Endothelial cell of umbilical vein (primary cell): ENCODE measurements around the gene BMPR1B. TPM values are rescaled to one million over a fixed set of nuclear protein-coding genes. Genes with fewer than 3 reads are reported as not detected.

Experiments used
- BruUV-seq: library from RNA; stranded (reverse); fragments of 400-500 nt; replicated peaks from 2 replicates; lab custom pipeline; 2021; lab: Mats Ljungman, UMichigan
- CTCF ChIA-PET: fragments of 300-600, 350-600 bp; sonication (Branson Sonifier 250); formaldehyde crosslinking; loops from one replicate; lab custom pipeline; 2021; ENCODE audit warnings: antibody characterized with exemption, inconsistent platforms; lab: Charles Lee
- POLR2A ChIA-PET: fragments of 300-600, 350-600 bp; sonication (Branson Sonifier 250); formaldehyde crosslinking; loops from one replicate; lab custom pipeline; 2021; ENCODE audit warnings: antibody characterized with exemption, inconsistent platforms; lab: Charles Lee
- DNase-seq: peaks from one replicate; pipeline ENCODE4 v3.0.0-alpha.2; 2011; ENCODE audit warnings: low read depth, low spot score
- FAIRE-seq: peaks from 2 replicates; lab custom pipeline; 2011; peaks lifted over from hg19 to GRCh38; lab: Jason Lieb, UNC
- H2AFZ ChIP-seq: 2 replicates; pipeline ENCODE4 v1.6.0; 2012; ENCODE audit warnings: low read depth, low read length, control low read depth, inconsistent platforms
- H3K27ac ChIP-seq: 2 replicates; pipeline ENCODE4 v1.5.1; 2011; ENCODE audit warnings: low read depth, mild to moderate bottlenecking, control low read depth, low read length, moderate library complexity; ENCODE audit not compliant: insufficient read depth
- H3K27me3 ChIP-seq, 2 experiments: 2 replicates each; pipeline versions ENCODE4 v1.6.0 to v1.6.1; 2011; ENCODE audit warnings: low read length in 2 of 2, mixed read lengths in 1 of 2; ENCODE audit not compliant: control insufficient read depth in 2 of 2, insufficient read depth in 2 of 2
- H3K36me3 ChIP-seq, 2 experiments: 2 replicates in 1 of 2; 3 replicates in 1 of 2; pipeline ENCODE4 v1.5.1; 2011; ENCODE audit warnings: low read length in 2 of 2, mild to moderate bottlenecking in 1 of 2, moderate library complexity in 1 of 2; ENCODE audit not compliant: control insufficient read depth in 2 of 2, insufficient read depth in 2 of 2; ENCODE audit errors: extremely low read depth in 1 of 2
- H3K4me1 ChIP-seq: 3 replicates; pipeline ENCODE4 v1.5.1; 2011; ENCODE audit warnings: mild to moderate bottlenecking, low read length; ENCODE audit not compliant: control insufficient read depth, insufficient read depth; ENCODE audit errors: extremely low read depth
- H3K4me2 ChIP-seq: 2 replicates; pipeline ENCODE4 v1.6.1; 2011; ENCODE audit warnings: low read length, control low read depth, mixed read lengths; ENCODE audit not compliant: insufficient read depth
- H3K4me3 ChIP-seq, 3 experiments: fragments of 200-600 bp in 1 of 3; sonication (generic), shearing (Covaris generic) in 1 of 3; replicated peaks in 1 of 3; 2 replicates each; pipeline ENCODE4 v1.5.1; 2011 to 2016; ENCODE audit warnings: control low read depth in 3 of 3, low read length in 3 of 3, mild to moderate bottlenecking in 2 of 3, inconsistent platforms in 1 of 3, low read depth in 1 of 3, moderate library complexity in 1 of 3; ENCODE audit not compliant: insufficient read depth in 1 of 3
- H3K79me2 ChIP-seq: 2 replicates; pipeline ENCODE4 v1.6.0; 2012; ENCODE audit warnings: low read length, inconsistent platforms; ENCODE audit not compliant: control insufficient read depth, insufficient read depth
- H3K9ac ChIP-seq: replicated peaks from 2 replicates; pipeline ENCODE3; 2011; ENCODE audit warnings: low read length, control low read depth; ENCODE audit not compliant: insufficient read depth; ENCODE audit errors: extremely low read depth
- H3K9me1 ChIP-seq: replicated peaks from 3 replicates; pipeline ENCODE4 v1.6.0; 2011; ENCODE audit warnings: mild to moderate bottlenecking, low read length; ENCODE audit not compliant: control insufficient read depth, insufficient read depth; ENCODE audit errors: extremely low read depth
- H3K9me3 ChIP-seq: replicated peaks from 2 replicates; pipeline ENCODE4 v1.5.1; 2012; ENCODE audit warnings: low read length, inconsistent platforms; ENCODE audit not compliant: control insufficient read depth, insufficient read depth
- H4K20me1 ChIP-seq: replicated peaks from 2 replicates; pipeline ENCODE3; 2011; ENCODE audit warnings: mild to moderate bottlenecking, low read length; ENCODE audit not compliant: control insufficient read depth, insufficient read depth; ENCODE audit errors: extremely low read depth
- EZH2 ChIP-seq: IDR thresholded peaks from 2 replicates; pipeline ENCODE4 v1.6.1; 2012; ENCODE audit warnings: borderline replicate concordance, low read depth, mild to moderate bottlenecking, moderate library complexity, low read length, inconsistent platforms; ENCODE audit not compliant: severe bottlenecking
- FOS ChIP-seq: IDR thresholded peaks from 2 replicates; pipeline ENCODE4 v1.6.1; 2011; ENCODE audit warnings: mild to moderate bottlenecking, low read length, moderate library complexity, borderline replicate concordance; ENCODE audit not compliant: insufficient read depth
- GATA2 ChIP-seq: IDR thresholded peaks from 2 replicates; pipeline ENCODE4 v1.7.0; 2011; ENCODE audit warnings: low read depth, mild to moderate bottlenecking, moderate library complexity, mixed read lengths, low read length; ENCODE audit not compliant: insufficient read length, insufficient read depth
- JUN ChIP-seq: IDR thresholded peaks from 2 replicates; pipeline ENCODE4 v1.6.1; 2011; ENCODE audit warnings: borderline replicate concordance, low read depth; ENCODE audit not compliant: insufficient read length, insufficient read depth
- MYC ChIP-seq: IDR thresholded peaks from one replicate; pipeline ENCODE4 v1.6.1; 2011; ENCODE audit warnings: mild to moderate bottlenecking, low read depth, low read length
- POLR2A ChIP-seq: IDR thresholded peaks from 2 replicates; pipeline ENCODE4 v1.6.1; 2012; ENCODE audit warnings: low read depth, mild to moderate bottlenecking, control low read depth, low read length
- POLR2AphosphoS5 ChIP-seq: IDR thresholded peaks from 2 replicates; pipeline ENCODE4 v1.6.1; 2012; ENCODE audit warnings: low read depth, mild to moderate bottlenecking, control low read depth, low read length, moderate library complexity; ENCODE audit not compliant: insufficient read depth
- dilution Hi-C: fragments of 300-500 bp; cut with MboI; formaldehyde crosslinking; loops from one replicate; pipeline ENCODE4 v1.15.0; 2019; ENCODE audit warnings: low sequenced_read_pairs; ENCODE audit not compliant: extremely low pct_ligation_motif_present
- intact Hi-C: fragments of 100-400 bp; cut with micrococcal nuclease; formaldehyde crosslinking; loops from one replicate; pipeline ENCODE4 v1.10.0; 2022
- polyA plus RNA-seq, 4 experiments: library from polyadenylated mRNA; depleted of rRNA in 3 of 4; stranded (reverse) in 3 of 4; unstranded in 1 of 4; fragments of >200 nt; gene quantifications; 2 replicates each; pipeline versions ENCODE4 v1.2.1 to v1.2.3, GENCODE V29; 2011 to 2012; ENCODE audit warnings: missing spikeins in 1 of 4
- total RNA-seq: library from RNA; stranded (reverse); gene quantifications from 2 replicates; pipeline ENCODE4 v1.2.3, GENCODE V29; 2021
- TF ChIP-seq, protein P1 (sequence below): IDR thresholded peaks from 2 replicates; pipeline ENCODE4 v1.6.1; 2011; ENCODE audit not compliant: insufficient read depth, insufficient read length
- TF ChIP-seq, protein P2 (sequence below), 2 donors: IDR thresholded peaks; 1 replicate in 1 of 2; 2 replicates in 1 of 2; pipeline ENCODE4 v1.5.1; 2011; ENCODE audit warnings: low read length in 2 of 2, mild to moderate bottlenecking in 2 of 2, moderate library complexity in 2 of 2, control low read depth in 1 of 2, inconsistent platforms in 1 of 2, low read depth in 1 of 2; ENCODE audit not compliant: insufficient read depth in 1 of 2; ENCODE audit errors: extremely low read depth in 1 of 2

Gene BMPR1B
- total and polyA plus RNA-seq, 2 donors (not counting 3 experiments of a cell fraction or from before 2014, with no cell fraction given) = 0.28 to 2.1 TPM

DNA sequence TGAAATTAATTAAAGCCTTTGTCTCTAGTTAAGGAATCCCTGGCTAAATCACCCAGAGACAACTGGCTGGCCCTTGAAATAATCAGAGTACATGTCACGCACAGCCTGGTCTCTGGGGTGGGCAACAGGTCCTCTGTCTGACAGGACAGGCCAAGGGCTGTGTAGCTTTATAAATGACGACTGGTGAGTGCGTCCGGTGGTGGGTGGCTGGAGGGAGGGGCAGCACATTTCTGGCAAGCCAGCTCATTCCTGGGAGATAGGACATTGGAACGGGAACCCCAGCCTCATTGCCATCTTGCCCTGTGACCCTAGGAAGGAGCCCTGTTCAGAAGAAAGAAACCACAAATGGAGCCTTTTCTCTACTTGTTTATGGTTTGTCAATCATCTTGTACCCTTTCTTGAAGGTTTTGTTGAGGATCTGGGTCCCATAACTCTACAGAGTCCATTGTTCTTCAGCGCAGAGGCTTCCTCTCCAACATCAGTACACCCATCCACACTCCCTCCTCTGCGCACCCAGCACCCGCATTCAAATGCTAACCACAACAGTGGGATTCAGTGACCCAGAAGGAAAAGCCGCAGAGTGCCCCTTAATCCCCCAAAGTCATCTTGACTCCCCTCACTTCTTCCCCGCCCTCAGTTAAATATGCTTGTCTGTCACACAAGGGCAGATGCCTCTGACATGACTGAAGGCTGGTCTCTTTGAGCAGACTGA is 422.9 kb downstream of the BMPR1B start:
- Histone ChIP-seq H4K20me1 (no peaks in the 10 kb centered on the region), H3K9me3 (no peaks in the 10 kb centered on the region), H3K4me1 (no peaks in the 10 kb centered on the region), H2AFZ (no peak overlapping the region), H3K79me2 (no peaks in the 10 kb centered on the region), H3K36me3 (no peaks in the 10 kb centered on the region), H3K9me1 (no peaks in the 10 kb centered on the region), H3K27me3 (no peaks in the 10 kb centered on the region), H3K4me3 (no peak overlapping the region), H3K27ac (no peak overlapping the region), H3K9ac (no peak overlapping the region), H3K4me2 (no peak overlapping the region)
- BruUV-seq = no TSS peak
- FAIRE-seq (no peak), DNase-seq (no peak)
- TF ChIP-seq JUN (no peak), POLR2AphosphoS5 (no peak), EZH2 (no peak), FOS (no peak), MYC (no peak), GATA2 (no peak), POLR2A (no peak)
- TF ChIP-seq, protein P1, sequence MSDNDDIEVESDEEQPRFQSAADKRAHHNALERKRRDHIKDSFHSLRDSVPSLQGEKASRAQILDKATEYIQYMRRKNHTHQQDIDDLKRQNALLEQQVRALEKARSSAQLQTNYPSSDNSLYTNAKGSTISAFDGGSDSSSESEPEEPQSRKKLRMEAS = no peak
- TF ChIP-seq, protein P2, sequence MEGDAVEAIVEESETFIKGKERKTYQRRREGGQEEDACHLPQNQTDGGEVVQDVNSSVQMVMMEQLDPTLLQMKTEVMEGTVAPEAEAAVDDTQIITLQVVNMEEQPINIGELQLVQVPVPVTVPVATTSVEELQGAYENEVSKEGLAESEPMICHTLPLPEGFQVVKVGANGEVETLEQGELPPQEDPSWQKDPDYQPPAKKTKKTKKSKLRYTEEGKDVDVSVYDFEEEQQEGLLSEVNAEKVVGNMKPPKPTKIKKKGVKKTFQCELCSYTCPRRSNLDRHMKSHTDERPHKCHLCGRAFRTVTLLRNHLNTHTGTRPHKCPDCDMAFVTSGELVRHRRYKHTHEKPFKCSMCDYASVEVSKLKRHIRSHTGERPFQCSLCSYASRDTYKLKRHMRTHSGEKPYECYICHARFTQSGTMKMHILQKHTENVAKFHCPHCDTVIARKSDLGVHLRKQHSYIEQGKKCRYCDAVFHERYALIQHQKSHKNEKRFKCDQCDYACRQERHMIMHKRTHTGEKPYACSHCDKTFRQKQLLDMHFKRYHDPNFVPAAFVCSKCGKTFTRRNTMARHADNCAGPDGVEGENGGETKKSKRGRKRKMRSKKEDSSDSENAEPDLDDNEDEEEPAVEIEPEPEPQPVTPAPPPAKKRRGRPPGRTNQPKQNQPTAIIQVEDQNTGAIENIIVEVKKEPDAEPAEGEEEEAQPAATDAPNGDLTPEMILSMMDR (IDR thresholded peaks at IDR 0.05; ENCODE audit: extremely low read depth in 1 of 2, insufficient read depth in 1 of 2, low read depth in 1 of 2, low read length in 2 of 2) = no peak
- ChIA-PET CTCF (no interaction called here), POLR2A (no interaction called here)
- intact Hi-C loops (loop anchor here (5.0 kb wide), 1 partner anchor 107 kb away; no protein-coding TSS in a partner anchor), dilution Hi-C loops (no loop called here)
